Measurements from ENCODE around the gene POPDC3. TPM values are rescaled to one million over a fixed set of nuclear protein-coding genes. Genes with fewer than 3 reads are reported as not detected.

The POPDC3 gene
- total RNA-seq, 4 donors from 2014 or later = 0.46 to 3.0 TPM; not detected in 2

DNA sequence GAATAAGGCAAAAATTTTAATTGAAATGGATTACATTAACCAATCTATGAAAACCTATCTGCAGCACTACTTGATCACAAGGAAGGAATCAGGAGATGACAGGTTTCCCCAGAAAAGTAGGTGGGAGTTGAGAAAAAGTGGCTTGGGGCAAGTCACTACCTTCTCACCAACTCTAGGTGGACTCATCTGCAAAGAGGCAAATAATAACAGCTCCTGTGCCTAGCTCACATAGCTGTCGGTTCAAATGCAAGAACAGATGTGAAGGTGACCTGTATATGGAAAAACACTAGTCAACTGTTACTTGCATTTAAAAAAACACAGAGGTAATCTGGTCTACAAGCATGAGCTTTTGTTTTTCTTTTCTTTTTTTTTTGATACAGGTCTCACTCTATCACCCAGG, 67.2 kb downstream of the POPDC3 start:
- DNase-seq (ENCODE audit: low spot score) = no peak
- no peak for TF ChIP-seq CTCF (IDR thresholded peaks at IDR 0.05)
- ATAC-seq (ENCODE audit: low FRiP score) = no peak

DNA sequence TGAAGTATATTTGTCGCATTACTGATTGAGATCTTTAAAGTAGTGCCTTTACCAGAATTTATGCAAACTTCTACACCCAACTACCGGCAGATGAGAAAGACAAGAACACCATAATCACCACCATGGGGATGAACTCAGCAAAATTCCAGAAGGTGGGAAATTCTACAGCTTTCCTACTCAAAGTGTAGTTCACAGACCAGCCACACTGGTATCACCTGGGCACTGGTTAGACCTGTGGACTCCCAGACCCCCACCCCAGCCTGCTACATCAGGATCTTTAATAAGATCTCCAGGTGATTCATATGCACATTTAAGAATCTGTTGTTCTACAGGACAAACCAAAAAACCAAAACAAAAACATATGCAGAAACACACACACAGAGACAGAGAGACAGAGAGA, 67.9 kb downstream of the POPDC3 start:
- TF ChIP-seq CTCF (IDR thresholded peaks at IDR 0.05) = no peak
- DNase-seq (ENCODE audit: low spot score) (no peak), ATAC-seq (ENCODE audit: low FRiP score) (no peak)

- DNase-seq (ENCODE audit: low spot score) (no peak), ATAC-seq (ENCODE audit: low FRiP score) (no peak)
- TF ChIP-seq CTCF (IDR thresholded peaks at IDR 0.05) = no peak
Observed at GRCh38 chr6:105111105-105111504, 68.7 kb downstream of the POPDC3 start.

DNA sequence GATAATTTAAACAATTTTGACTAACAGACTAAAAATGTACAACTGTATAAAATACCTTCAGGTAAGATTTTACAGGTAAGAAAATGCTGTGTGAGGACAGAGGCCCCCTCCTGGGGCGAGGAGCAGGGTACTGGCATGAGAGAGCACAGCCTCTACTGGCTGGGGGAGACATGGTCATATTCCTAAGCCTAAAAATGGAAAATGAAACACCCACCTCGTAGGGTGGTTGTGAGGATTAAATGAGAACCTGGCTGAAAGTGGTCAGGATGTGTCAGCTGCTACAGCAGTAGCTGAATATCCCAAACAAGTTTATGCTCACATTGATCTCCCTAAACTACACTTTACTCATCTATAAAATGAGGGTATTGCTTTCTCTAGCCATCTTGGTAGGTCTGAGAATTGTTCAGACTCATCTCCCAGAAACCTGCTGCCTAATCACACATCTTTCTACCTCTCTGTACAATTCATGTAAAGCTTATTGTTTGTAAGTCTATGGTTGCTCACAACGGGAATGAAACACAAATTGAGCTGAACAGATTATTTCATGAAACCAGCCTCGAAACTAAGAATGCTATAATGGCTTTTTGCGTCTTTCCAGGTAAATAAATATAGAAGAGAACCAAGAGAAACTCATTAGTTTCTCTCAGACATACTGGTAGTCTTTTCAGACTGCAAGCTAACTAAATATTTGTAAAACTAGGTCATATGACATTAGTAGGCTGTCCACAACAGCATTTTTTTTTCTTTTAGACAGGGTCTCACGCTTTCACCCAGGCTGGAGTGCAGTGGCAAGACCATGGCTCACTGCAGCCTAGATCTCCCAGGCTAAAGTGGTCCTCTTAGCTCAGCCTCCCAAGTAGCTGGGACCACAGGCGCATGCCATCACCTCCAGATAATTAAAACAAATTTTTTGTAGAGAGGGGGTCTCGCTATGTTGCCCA, 69.6 kb downstream of the POPDC3 start:
- ATAC-seq (ENCODE audit: low FRiP score) (no peak), DNase-seq (ENCODE audit: low spot score) (no peak)
- TF ChIP-seq CTCF (IDR thresholded peaks at IDR 0.05) = no peak

DNA sequence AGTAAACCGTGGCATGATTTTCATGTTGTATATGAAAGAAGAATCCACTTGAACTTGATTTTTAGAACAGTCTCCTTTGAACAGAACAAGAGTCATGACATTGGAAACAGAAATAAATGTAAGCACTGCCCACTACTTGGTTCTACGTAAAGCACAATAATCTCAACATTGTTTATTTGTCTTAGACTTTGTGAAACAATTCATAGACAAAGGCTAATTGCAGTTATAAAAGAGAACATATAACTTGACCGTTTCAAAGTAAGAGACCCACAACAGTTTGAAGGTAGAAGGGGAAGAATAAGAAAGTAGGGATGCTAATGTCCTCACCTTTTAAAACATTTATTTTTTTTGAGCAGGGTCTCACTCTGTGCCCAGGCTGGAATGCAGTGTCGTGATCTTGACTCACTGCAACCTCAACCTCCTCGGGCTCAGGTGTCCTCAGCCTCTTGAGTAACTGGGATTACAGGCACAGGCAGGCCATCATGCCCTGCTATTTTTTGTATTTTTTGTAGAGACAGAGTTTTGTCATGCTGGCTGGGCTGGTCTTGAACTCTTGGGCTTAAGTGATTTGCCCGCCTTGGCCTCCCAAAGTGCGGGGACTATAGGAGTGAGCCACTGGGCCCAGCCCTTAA, 71.1 kb downstream of the POPDC3 start:
- no peak for ATAC-seq (ENCODE audit: low FRiP score)
- no peak for TF ChIP-seq CTCF (IDR thresholded peaks at IDR 0.05)
- no peak for DNase-seq (ENCODE audit: low spot score)

Other genes starting within 250 kb of the POPDC3 start
- gene LIN28B, start 222.9 kb downstream of the POPDC3 start, total RNA-seq = not detected
- 10 to 100 TPM; 18.1 to 29.9 (median 23.6) TPM for gene PREP, start 223.1 kb upstream of the POPDC3 start, total RNA-seq